Measurements from ENCODE around the gene NLGN3.

NLGN3 gene

DNA sequence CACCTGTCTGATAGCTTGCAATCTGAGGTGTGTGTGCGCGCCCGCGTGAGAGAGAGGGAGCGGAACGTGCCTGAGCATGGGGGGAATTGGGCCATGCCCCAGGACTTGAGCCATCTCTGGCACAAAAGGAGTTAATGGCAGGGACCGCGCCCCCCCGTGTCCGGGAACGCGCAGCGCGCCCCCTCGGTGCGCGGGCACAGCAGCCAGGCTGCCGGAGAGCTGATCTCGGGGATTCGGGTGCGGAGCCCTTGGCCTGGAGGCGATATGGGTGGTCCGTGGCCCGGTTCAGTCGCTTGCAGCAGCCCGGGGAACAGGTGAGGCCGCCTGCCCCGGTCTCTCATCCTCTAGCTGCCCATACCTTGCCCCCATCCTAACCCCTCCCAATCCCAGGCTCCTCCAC lies at the start of gene NLGN3:
NLGN3 (plus strand) TSS at position 191 of the 400 bp plus-strand sequence. CDS start 2,909 bp downstream, outside the sequence.
- TF ChIP-seq, protein P1, sequence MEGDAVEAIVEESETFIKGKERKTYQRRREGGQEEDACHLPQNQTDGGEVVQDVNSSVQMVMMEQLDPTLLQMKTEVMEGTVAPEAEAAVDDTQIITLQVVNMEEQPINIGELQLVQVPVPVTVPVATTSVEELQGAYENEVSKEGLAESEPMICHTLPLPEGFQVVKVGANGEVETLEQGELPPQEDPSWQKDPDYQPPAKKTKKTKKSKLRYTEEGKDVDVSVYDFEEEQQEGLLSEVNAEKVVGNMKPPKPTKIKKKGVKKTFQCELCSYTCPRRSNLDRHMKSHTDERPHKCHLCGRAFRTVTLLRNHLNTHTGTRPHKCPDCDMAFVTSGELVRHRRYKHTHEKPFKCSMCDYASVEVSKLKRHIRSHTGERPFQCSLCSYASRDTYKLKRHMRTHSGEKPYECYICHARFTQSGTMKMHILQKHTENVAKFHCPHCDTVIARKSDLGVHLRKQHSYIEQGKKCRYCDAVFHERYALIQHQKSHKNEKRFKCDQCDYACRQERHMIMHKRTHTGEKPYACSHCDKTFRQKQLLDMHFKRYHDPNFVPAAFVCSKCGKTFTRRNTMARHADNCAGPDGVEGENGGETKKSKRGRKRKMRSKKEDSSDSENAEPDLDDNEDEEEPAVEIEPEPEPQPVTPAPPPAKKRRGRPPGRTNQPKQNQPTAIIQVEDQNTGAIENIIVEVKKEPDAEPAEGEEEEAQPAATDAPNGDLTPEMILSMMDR (conservative IDR thresholded peaks at IDR 0.05; ENCODE audit: low read depth) = no peak
- POLR2A ChIA-PET (ENCODE audit: low non-redundant PET) = no interaction called here
- H3K27ac ChIP-seq = no peak within 1 kb of the TSS
- CTCF ChIA-PET = no interaction called here
- DNase-seq (ENCODE audit: low spot score) = no peak

- ChIA-PET CTCF (no interaction called here), POLR2A (ENCODE audit: low non-redundant PET) (no interaction called here)
- no peak for DNase-seq (ENCODE audit: low spot score)
- TF ChIP-seq, protein P1 (conservative IDR thresholded peaks at IDR 0.05; ENCODE audit: low read depth) = no peak
- H3K27ac ChIP-seq = no peak overlapping the region
Observed at GRCh38 chrX:71095033-71095432, 49.6 kb upstream of the NLGN3 start.

DNA sequence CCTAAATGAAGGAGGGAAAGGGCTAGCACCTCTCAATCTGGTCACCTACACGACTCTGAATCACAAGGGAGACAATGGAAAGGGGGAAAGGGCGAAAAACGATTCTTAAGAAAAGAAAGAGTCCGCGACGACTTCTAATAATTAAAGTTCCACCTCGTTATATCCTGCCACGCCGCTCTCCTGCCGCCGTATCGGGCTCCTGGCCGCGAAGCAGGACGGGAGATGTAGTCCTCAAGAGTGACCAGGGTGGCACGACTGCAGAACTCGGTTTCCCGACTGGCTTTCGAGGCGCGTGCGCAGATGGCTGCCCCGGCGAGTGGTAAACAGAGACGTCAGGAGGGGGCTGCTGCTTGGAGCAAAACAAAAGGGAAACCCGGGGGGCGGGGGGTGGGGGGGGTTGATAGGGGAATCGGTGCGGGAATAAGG lies 49.1 kb upstream of the NLGN3 start, which contains the start of gene FOXO4:
FOXO4 (plus strand) TSS at position 297 of the 426 bp plus-strand sequence. CDS start 678 bp downstream, outside the sequence.
- peak within 1 kb of the TSS; percentile 36; the same call in 1 of the 2 replicates for H3K27ac ChIP-seq
- ChIA-PET CTCF (no interaction called here), POLR2A (ENCODE audit: low non-redundant PET) (no interaction called here)
- TF ChIP-seq, protein P1 (conservative IDR thresholded peaks at IDR 0.05; ENCODE audit: low read depth) = no peak
- peak; percentile 85 for DNase-seq (ENCODE audit: low spot score)

DNA sequence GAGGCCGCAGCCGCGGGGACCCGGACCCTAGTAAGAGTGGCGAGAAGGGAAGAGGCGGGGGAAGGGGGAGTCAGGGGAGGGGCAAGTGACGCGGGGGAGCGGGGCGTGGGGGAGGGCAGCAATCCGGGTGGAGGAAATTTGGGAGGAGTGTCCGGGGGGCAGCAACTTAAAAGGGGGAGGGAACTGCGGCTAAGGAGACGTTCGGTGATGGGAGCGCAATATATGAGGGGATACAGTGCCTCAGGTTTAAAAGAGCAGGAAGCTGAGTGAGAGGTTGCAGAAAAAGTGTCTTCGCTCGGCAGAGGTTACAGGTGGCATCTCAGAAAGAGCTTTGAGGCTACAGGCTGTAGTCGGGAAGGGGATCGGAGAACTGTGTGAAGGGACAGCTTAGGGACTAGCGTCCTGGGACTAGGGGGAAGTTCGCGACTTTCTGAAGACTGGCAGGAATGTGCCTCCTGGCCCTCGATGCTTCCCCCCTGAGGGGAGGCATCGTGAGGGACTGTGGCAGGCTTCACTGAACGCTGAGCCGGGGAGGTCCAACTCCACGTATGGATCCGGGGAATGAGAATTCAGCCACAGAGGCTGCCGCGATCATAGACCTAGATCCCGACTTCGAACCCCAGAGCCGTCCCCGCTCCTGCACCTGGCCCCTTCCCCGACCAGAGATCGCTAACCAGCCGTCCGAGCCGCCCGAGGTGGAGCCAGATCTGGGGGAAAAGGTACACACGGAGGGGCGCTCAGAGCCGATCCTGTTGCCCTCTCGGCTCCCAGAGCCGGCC lies 48.5 kb upstream of the NLGN3 start:
- DNase-seq (ENCODE audit: low spot score) = peak; percentile 56
- CTCF ChIA-PET = interaction anchor here (0.7 kb wide), 1 partner anchor 33 kb away, joined by 3 read pairs; no protein-coding TSS in a partner anchor
- POLR2A ChIA-PET (ENCODE audit: low non-redundant PET) = no interaction called here
- TF ChIP-seq, protein P1 (conservative IDR thresholded peaks at IDR 0.05; ENCODE audit: low read depth) = no peak
- H3K27ac ChIP-seq = peak overlapping the region; percentile 36; the same call in 1 of the 2 replicates

- ChIA-PET POLR2A (ENCODE audit: low non-redundant PET) (no interaction called here), CTCF (no interaction called here)
- TF ChIP-seq, protein P1 (conservative IDR thresholded peaks at IDR 0.05; ENCODE audit: low read depth) = no peak
- no peak for DNase-seq (ENCODE audit: low spot score)
- H3K27ac ChIP-seq = no peak overlapping the region
Observed at GRCh38 chrX:71096760-71097032, 47.9 kb upstream of the NLGN3 start.

DNA sequence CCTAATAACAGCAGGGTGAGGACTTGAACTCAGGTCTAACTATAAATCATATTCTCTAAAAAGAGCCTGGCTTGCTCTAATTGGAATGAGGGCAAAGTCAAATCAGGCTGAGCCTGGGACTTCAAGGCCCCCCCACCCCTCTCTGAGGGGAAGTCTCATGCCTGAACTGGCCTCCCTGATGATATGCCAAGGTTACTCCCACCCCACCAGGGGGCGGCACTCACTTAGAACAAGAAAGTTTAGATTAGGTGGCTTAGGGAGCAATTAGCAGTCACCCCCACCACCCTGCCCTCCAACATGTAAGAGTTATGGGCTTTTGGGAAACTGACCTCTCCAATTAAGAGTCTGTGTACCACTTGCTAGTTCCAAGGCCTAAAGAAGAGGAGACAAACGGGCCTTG lies 46.3 kb upstream of the NLGN3 start:
- H3K27ac ChIP-seq = no peak overlapping the region
- CTCF ChIA-PET = no interaction called here
- TF ChIP-seq, protein P1 (conservative IDR thresholded peaks at IDR 0.05; ENCODE audit: low read depth) = no peak
- POLR2A ChIA-PET (ENCODE audit: low non-redundant PET) = no interaction called here
- DNase-seq (ENCODE audit: low spot score) = no peak
